ENCODE data around the gene JAK2.

DNA sequence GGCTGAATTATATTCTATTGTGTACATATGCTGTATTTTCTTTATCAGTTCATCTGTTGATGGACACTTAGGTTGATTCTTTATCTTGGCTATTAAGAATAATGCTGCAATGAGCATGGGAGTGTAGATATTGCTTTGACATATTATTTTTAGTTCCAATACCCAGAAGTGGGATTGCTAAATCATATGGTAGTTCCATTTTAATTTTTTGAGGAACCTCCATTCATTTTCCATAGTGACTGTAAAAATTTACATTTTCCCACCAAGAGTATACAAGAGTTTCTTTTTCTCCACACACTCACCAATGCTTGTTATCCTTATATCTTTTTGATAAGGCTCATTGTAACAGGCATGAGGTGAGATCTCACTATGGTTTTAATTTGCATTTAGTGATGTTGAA is 19.4 kb downstream of the JAK2 start:
- TF ChIP-seq POLR2A (IDR thresholded peaks at IDR 0.05; ENCODE audit: low read depth, low read length) (no peak), MXI1 (IDR thresholded peaks at IDR 0.05; ENCODE audit: borderline replicate concordance, low read depth, low read length) (no peak)
- TF ChIP-seq, protein P1, sequence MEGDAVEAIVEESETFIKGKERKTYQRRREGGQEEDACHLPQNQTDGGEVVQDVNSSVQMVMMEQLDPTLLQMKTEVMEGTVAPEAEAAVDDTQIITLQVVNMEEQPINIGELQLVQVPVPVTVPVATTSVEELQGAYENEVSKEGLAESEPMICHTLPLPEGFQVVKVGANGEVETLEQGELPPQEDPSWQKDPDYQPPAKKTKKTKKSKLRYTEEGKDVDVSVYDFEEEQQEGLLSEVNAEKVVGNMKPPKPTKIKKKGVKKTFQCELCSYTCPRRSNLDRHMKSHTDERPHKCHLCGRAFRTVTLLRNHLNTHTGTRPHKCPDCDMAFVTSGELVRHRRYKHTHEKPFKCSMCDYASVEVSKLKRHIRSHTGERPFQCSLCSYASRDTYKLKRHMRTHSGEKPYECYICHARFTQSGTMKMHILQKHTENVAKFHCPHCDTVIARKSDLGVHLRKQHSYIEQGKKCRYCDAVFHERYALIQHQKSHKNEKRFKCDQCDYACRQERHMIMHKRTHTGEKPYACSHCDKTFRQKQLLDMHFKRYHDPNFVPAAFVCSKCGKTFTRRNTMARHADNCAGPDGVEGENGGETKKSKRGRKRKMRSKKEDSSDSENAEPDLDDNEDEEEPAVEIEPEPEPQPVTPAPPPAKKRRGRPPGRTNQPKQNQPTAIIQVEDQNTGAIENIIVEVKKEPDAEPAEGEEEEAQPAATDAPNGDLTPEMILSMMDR (conservative IDR thresholded peaks at IDR 0.05; ENCODE audit: low read depth, low read length), result no peak
